HT-29 (cell line): ENCODE measurements around the gene MGST3. TPM values are rescaled to one million over a fixed set of nuclear protein-coding genes. Genes with fewer than 3 reads are reported as not detected.
"Not testable (repeated sequence)": the region's sequence is repeated elsewhere in the genome, so short reads cannot be mapped to it uniquely, and the experiment has no call there.

ENCODE experiments used
- DNase-seq: peaks from one replicate; pipeline ENCODE4 v3.0.0-alpha.2; 2015; ENCODE audit warnings: low spot score
- total RNA-seq: library from RNA; depleted of rRNA; stranded (reverse); fragments of >200 nt; shearing (Covaris generic); gene quantifications from 2 replicates; pipeline ENCODE4 v1.2.3, GENCODE V29; 2014

Gene MGST3
- total RNA-seq, 1 experiment from 2014 or later, result 47.5 TPM

DNA sequence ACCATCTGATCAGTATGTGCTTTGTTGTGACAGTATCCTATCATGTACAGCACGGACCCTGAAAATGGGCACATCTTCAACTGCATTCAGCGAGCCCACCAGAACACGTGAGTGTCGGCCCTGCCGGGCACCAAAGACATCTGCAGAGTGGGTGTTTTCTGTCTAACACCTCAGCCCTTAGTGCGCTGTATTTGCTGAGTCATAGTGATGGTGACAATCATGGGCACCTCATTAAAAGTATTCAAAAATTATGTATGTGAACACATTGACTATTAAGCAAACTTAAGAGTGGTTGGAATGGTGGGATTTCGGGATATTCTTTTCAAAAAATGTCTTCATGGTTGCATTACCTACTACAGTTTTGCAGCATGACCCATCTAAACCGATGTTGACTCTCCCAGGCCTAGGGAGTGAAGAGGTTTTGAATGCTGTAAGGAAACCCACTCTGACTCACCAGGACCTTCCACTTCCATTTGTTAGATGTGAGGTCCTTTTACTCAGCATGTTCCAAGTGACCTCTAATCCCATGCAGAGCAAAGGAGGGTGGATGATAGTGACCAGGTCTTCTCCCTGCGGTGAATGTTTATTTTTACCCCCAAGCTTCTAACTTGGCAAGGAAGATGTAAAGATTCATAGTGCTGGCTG, 20.1 kb downstream of the MGST3 start:
- no peak for DNase-seq

DNA sequence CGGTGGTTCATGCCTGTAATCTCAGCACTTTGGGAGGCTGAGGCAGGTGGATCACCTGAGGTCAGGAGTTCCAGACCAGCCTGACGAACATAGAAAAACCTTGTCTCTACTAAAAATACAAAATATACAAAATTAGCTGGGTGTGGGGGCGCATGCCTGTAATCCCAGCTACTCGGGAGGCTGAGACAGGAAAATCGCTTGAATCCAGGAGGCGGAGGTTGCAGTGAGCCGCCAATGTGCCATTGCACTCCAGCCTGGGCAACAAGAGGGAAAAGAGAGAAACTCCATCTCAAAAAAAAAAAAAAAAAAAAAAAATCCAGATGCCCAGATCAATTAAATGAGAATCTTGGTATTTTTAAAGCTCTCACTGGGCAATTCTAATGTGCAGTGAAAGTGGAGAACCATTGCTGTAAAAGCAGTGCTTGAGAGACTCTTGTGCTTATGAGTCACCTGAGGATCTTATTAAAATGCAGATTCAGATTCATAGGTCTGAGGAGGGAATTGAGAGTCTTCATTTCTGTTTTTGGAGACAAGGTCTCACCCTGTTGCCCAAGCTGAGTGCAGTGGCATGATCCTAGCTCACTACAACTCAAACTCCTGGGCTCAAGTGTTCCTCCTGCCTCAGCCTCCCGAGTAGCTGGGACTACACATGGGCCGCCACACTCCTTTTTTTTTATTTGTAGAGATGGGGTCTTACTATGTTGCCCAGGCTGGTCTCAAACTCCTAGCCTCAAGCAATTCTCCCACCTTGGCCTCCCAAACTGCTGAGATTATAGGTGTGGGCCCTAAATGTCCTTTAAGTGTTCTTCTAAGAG, 27.9 kb downstream of the MGST3 start:
- not testable (repeated sequence) for DNase-seq

DNA sequence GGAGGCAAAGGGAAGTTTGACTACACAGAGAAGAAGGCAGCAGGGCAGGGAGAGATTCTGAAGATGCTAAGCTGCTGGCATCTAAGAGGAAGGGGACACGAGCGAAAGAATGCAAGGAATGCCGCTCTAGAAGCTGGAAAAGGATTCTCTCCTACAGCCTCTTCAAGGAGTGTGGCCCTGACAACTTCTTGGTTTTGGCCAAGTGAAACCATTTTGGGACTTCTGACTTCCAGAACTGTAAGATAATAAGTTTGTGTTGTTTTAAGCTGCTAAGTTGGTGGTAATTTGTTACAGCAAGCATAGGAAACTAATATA, 28.5 kb downstream of the MGST3 start:
- no peak for DNase-seq

DNA sequence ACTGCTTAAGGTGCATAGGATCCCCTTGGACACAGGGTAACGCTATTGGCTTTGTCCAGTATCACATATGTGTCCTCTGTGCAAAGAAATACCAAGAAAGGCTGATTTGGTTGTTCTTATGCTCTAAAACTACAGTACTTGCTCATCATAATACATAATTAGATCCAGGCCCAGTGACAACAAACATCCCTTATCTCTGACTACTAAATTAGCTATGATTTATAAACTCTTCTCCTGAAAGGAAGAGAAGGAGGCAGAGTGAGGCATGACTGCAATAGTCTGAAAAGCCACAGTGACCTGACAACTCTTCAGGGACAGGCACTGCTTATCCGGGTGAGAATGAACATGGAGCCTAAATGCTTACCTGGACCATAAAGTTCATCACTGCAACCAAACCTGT, 30.7 kb downstream of the MGST3 start:
- DNase-seq, result no peak

DNA sequence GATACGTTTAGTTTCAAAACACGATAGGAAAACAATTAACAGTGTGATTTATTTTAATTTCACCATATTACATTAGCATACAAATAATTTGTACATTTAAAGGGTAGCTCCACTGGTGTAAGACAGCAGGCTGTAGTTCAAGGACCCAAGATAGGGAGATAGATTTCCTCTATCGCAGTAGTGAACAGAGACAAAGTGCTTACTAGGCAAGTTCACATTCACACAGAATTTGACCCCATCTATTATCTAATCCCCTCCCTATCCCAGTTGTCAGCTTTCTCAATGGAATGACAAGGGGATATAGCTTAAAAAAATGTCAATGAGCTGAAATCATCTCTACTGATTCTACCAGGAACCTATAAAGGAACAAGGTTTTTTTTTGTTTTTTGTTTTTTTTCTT, 31.2 kb downstream of the MGST3 start:
- no peak for DNase-seq

DNA sequence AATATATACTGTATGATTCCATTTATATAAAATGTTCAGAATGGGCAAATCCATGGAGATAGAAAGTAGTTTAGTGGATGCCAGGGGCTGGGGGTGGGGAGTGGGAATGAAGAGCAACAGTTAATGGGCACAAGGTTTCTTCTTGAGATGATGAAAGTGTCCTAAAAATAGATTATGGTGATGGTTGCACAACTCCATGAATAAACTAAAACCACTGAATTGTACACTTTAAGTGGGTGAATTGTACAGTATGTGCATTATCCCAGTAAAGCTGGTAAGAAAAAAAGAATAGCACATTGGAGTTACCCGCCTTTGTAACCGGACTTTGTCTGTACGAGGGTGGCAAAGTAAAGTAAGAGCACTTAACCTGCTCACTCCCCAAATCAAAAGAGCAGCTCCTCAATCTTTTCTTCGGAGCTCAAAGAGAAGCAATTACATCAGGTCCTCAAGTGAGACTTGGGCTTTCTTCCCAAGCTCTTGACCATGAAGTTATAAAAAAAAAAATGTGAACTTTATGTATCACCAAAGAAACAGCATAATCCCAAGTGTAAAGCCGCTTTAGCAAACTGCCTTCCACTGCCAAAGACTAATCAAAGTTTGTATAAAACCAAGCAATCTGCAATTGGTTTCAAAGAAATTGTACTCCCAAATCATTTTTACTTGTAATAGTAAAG, 35.3 kb downstream of the MGST3 start:
- no peak for DNase-seq

DNA sequence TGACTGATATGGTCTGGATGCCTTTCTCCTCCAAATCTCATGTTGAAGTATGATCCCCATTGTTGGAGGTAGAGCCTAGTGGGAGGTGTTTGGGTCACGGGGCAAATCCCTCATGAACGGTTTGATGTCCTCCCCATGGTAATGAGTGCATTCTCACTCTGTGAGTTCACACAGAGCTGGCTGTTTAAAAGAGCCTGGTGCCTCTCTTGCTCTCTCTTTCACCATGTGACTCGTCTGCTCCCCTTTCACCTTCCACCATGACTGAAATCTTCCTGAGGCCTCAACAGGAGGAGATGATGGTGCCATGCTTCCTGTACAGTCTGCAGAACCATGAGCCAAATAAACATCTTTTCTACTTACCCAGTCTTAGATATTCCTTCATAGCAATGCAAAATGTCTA, 37.1 kb downstream of the MGST3 start:
- no peak for DNase-seq

DNA sequence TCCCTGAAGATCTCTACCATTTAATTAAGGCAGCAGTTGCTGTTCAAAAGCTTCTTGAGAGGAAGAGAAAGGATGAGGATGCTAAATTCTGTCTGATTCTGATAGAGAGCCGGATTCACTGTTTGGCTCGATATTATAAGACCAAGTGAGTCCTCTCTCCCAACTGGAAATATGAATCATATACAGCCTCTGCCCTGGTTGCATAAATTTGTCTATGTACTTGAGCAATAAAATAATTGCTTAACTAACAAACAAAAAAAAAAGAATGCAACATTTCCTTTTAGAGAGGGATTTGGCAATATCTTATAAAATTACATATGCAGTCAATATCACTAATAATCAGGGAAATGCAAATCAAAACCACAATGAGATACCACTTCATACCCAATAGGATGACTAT, 40.5 kb downstream of the MGST3 start:
- DNase-seq, result no peak

DNA sequence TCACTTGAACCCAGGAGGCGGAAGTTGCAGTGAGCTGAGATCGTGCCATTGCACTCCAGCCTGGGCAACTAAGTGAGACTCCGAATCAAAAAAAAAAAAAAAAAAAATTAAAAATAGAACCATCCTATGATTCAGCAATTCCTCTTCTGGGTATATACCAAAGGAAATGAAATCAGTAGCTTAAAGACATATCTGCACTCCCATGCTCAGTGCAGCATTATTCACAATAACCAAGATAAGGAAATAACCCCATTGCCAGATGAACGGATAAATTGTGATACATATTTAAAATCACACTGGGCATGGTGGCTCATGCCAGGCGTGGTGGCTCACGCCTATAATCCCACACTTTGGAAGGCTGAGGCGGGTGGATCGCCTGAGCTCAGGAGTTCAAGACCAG, 43.6 kb downstream of the MGST3 start:
- DNase-seq, result no peak

DNA sequence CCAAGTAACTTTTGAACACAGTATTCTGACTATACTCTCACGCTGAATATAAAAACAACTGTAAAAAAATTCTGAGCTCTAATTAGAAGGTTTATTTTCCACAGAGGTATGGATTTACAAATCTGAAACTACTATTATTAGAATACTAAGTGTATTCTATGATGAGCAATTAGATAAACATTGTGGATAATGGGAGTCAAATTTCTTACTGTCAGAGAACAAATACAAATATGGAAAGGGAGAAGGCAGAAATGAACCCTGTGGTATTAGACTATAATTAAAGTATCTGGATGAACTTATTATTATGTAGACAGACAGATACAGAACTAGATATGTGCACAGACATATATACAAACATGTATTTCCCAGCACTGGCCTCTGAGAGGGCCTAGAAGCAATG, 44.8 kb downstream of the MGST3 start:
- DNase-seq, result no peak

DNA sequence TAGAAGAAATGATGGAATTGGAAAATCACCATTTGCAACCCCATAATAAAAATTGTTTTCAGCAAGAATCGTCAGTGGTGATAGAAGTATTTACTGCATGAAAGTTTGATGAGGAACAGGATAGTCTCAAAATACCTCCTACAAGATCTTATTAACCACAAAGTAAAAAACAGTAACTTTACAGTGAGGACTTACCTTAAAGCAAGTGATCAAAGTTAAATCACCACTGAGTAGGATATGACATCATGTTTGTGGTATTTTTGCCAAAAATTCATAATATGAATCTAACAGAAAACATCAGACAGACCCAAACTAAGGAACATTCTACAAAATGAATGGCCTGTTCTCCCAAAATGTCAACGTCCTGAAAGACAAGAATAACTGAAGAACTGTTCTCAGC, 47.5 kb downstream of the MGST3 start:
- no peak for DNase-seq

DNA sequence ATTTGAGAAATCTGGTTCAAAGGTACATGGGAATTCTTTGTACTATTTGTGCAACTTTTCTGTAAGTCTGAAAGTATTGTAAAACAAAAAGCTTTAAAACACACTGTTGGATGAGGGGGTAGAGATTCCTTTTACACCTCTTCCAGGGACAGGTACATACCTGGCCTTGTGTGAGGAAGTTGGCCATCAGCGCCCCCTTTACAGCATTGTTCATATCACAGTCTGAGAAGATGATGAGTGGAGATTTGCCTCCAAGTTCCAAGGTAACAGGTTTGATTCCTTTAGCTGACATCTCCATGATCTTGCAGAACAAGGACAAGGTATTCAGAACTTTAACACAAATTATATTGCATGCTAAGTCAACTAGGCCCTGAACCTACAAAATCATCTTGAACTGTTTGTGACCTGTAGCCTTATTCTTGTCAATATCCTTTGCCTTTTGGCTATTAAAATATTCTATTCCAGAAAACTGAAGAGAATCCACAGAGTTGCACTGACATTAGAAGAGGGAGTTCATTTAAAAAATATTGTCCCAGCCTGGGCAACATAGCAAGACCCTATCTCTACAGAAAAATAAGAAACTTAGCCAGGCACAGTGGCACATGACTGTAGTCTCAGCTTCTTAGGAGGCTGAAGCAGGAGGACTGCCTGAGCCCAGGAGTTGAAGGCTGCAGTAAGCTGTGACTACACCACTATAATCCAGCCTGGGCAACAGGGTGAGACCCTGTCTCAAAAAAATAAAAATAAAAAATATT, 48.4 kb downstream of the MGST3 start:
- peak; percentile 8 for DNase-seq

DNA sequence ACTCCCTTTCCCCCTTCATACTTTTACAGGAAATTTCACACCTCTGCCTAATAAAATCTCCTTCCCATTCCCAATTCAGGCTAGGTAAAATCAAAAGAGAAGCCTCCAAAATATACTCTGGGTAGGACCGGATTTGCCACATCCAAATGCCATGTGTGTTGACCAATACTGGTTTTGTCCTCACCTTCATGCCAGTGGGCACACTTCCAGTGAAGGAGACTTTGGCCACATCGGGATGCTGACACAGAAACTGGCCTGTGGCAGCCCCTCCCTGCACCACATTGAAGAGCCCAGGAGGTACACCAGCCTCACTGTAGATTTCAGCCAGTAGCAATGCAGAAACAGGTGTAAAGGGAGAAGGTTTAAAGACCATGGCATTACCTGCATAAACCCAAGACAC, 49.3 kb downstream of the MGST3 start:
- no peak for DNase-seq

DNA sequence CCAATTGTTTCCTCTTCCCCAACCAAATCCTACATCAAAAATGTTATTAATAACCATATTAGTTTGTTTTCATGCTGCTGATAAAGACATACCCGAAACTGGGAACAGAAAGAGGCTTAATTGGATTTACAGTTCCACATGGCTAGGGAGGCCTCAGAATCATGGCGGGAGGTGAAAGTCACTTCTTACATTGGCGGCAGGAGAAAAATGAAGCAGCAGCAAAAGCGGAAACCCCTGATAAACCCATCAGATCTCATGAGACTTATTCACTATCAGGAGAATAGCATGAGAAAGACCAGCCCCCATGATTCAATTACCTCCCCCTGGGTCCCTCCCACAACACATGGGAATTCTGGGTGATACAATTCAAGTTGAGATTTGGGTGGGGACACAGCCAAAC, 49.7 kb downstream of the MGST3 start:
- not testable (repeated sequence) for DNase-seq

DNA sequence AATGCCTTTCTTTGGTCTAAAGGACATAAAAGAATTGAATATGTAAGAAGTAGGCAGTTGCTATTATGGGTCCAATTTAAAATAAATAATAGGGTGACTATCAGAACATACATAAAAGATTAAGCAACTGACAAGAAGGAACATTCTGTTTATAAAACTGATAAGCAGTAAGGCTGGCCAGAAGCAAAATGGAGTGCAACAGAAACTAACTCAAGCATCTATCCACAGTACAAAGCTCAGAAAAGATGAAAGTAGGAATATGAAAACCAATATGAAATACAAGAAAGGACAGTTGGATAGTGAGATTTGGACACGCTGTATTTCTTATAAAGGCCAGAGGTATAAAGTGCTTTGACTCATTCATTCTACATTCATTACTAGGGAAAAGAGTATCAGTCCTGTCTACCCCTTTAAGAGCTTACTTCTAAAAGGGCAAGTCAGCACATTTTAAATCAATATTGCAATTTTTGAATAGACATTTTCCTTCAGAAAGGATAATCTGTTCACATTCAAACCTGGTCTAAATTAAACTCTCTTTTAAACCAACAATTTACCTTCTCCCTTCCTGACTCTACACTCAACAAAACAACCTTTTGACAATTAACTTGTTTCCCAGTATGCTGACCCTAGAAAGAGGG, 52.9 kb downstream of the MGST3 start:
- no peak for DNase-seq

DNA sequence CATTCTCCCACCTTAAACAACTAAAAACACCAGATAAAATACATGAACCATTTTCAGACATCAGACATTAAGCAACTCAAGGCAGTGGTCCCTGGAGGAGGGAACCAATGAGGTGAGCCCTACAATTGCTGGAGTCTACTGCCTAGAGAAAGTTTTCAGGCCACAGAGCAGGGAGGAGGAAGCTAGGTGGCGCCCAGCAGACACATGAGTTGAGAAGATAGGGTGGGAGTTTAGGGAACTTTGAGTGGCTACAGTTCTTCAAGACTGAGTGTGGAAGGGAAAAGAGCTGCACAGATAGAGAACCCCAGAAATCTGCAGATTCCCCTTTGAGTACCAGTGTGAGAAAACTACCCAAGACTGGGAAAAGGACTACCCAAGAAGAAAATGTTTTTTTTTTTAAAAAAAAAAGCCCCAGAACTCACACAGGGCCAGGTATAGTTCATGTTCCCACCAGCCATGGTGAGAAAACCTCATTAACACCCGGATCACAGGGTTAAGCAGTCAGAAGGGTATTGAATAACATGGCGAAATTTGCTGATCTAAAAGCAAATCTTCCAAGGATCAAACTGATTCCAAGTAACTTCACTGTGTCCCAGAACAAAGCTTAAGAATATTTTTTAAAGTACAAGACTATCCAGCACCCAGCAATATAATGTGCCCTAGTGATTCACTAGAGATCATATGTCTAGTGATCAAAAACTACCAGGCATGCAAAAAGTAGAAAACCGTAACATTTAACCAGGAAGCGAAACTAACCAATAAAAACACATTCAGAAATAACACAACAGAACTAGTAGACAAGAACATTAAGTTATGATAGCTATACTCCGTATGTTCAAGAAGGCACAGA, 55.3 kb downstream of the MGST3 start:
- no peak for DNase-seq

DNA sequence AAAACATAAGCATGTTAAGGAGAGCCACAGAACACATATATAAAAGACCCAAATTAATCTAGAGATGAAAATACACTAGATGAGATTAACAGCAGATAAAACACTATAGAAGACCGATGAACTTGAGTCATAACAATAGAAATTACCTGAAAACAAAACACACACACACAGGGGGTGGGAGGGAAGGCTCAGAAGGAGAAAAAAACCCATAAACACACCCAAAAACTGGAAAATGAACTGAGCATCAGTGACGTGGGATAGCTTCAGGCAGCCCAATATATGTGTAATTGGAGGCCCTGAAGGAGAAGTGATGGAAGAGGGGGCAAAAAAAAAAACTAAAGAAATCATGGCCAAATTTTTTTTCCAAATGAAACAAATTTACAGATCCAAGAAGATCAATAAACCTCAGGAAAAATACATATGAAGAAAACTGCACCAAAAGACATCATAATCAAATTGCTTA, 56.0 kb downstream of the MGST3 start:
- no peak for DNase-seq

DNA sequence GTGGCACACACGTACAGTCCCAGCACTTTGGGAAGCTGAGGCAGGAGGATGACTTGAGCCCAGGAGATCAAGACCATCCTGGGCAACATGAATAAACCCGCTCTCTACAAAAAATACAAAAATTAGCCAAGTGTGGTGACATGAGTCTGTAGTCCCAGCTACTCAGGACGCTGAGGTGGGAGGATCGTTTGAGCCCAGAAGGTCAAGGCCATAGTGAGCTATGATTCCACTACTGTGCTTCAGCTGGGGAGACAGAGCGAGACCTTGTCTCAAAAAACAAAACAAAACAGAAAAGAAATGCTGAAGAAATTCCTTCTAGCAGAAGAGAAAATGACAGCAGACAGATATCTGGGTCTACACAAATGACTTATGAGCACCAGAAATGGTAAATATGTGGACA, 57.0 kb downstream of the MGST3 start:
- no peak for DNase-seq

DNA sequence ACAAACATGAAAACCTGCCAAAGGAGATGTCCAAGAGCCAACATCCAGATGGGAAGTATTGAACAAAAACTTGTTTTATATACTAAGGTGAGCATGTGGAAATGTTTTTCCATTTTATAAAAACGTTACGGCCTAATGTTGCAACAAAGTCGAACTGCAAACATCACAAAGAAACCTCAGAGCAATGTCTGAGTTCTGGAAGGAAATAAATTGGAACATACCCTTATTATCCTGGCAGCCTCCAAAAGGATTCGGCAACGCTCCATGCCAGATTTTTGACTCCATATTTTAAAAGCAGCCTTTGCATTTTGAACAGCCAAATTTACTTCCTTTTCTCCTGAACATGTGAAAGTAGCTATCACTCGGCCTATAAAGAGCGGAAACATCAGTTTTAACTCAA, 64.0 kb downstream of the MGST3 start:
- no peak for DNase-seq

DNA sequence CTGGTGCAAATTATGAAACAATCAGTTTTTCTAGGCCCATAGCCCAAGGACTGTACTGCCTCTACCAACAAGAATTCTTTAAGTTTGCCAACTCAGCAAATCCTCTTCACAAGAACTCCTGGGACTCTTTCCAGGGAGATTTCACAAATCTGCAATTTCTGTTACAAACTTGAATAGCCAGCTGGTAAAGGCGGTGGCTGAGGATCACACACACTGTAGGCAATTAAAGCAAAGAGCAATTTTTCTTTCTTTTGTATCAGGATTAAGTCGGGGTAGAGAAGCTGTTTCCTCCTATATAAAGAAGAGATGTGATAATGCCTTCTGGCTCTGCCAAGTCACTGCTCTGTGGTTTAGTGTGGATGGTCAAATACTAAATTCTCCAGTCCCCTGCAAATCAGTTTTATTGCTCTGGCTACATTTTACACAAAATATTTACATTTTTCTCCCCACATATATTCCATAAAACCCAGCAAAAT, 65.6 kb downstream of the MGST3 start:
- DNase-seq, result no peak

DNA sequence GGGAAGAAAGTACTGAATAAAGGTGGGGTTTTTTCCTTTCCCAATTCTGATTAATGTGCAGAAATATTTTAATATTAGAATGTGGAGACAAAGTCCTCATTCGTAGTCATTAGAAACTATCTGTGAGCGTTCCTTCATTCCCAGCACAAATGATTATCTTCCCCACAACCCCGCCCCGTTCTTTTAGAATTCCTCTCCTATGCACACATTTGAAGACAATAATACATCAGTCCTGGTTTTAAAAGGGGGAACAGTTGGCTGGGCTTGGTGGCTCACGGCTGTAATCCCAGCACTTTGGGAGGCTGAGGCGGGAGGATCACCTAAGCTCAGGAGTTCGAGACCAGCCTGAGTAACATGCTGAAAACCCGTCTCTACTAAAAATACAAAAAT, 66.5 kb downstream of the MGST3 start:
- peak; percentile 9 for DNase-seq
